Breast epithelium (tissue), 4 donors: ENCODE data around the gene FAM170B. TPM values are rescaled to one million over a fixed set of nuclear protein-coding genes. Genes with fewer than 3 reads are reported as not detected.

Source experiments
- DNase-seq, 2 donors: peaks; one replicate each; pipeline ENCODE4 v3.0.0-alpha.2; 2019; ENCODE audit warnings: low spot score in 2 of 2
- H3K27ac ChIP-seq, 2 donors: fragments of 200-600 bp; sonication (generic) in 1 of 2; one replicate each; pipeline ENCODE4 v1.5.1; 2016 to 2019; ENCODE audit warnings: mild to moderate bottlenecking in 1 of 2
- H3K27me3 ChIP-seq, 2 donors: fragments of 200-600 bp; sonication (generic) in 1 of 2; one replicate each; pipeline versions ENCODE4 v1.5.1 to v1.6.0; 2017 to 2019; ENCODE audit warnings: control low read depth in 1 of 2, mild to moderate bottlenecking in 1 of 2
- H3K36me3 ChIP-seq: fragments of 200-600 bp; one replicate; pipeline ENCODE4 v1.5.1; 2019
- H3K4me1 ChIP-seq, 2 donors: fragments of 200-600 bp; sonication (generic); one replicate each; pipeline ENCODE4 v1.5.1; 2016 to 2019; ENCODE audit warnings: control low read depth in 1 of 2
- H3K4me3 ChIP-seq, 3 donors: fragments of 200-600 bp; sonication (generic); 1 replicate in 2 of 3; 2 replicates in 1 of 3; pipeline ENCODE4 v1.5.1; 2016 to 2019; ENCODE audit warnings: mild to moderate bottlenecking in 3 of 3, moderate library complexity in 2 of 3
- H3K9me3 ChIP-seq, 2 donors: fragments of 200-600 bp; sonication (generic) in 1 of 2; one replicate each; pipeline ENCODE4 v1.5.1; 2016 to 2019; ENCODE audit warnings: control low read depth in 1 of 2
- CTCF ChIP-seq, 3 donors: fragments of 450-650 bp; IDR thresholded peaks; one replicate each; pipeline ENCODE4 v1.5.1; 2016 to 2017; ENCODE audit warnings: antibody characterized with exemption in 3 of 3, mild to moderate bottlenecking in 3 of 3, moderate library complexity in 3 of 3
- POLR2A ChIP-seq: fragments of 450-650 bp; IDR thresholded peaks from one replicate; pipeline ENCODE4 v1.6.1; 2016; ENCODE audit warnings: antibody characterized with exemption, mild to moderate bottlenecking, moderate library complexity
- POLR2AphosphoS5 ChIP-seq, 3 donors: sonication (generic); formaldehyde crosslinking; IDR thresholded peaks; one replicate each; pipeline ENCODE4 v1.6.1; 2017; ENCODE audit warnings: antibody characterized with exemption in 3 of 3
- intact Hi-C: fragments of 100-400 bp; cut with DNase I; formaldehyde crosslinking; loops from one replicate; pipeline ENCODE4 v1.15.1; 2023; ENCODE audit warnings: low total_unique reads
- total RNA-seq, 3 donors: library from RNA; depleted of rRNA; stranded (reverse); fragments of >200 nt; gene quantifications; one replicate each; pipeline ENCODE4 v1.1.0, GENCODE V29; 2016

Gene FAM170B
- total RNA-seq, 3 donors from 2014 or later: not detected

- Histone ChIP-seq H3K4me1 (no peaks in the 10 kb centered on the region), H3K36me3 (no peaks in the 10 kb centered on the region), H3K27me3 (no peaks in the 10 kb centered on the region), H3K4me3 (no peak overlapping the region), H3K9me3 (no peaks in the 10 kb centered on the region), H3K27ac (no peak overlapping the region)
- no peak for DNase-seq
- intact Hi-C loops: loop anchor here (5.0 kb wide), 1 partner anchor 716 kb away; no protein-coding TSS in a partner anchor
- TF ChIP-seq CTCF (IDR thresholded peaks at IDR 0.05): no peak
- TF ChIP-seq POLR2AphosphoS5 (IDR thresholded peaks at IDR 0.05): no peak
- no peak for TF ChIP-seq POLR2A
These were observed 24.6 kb upstream of the FAM170B start for GRCh38 chr10:49158404-49158803.

GRCh38 chr10:49157229-49157628 is 23.4 kb upstream of the FAM170B start:
- Histone ChIP-seq H3K36me3 (no peaks in the 10 kb centered on the region), H3K9me3 (no peaks in the 10 kb centered on the region), H3K4me1 (no peaks in the 10 kb centered on the region), H3K27me3 (no peaks in the 10 kb centered on the region), H3K27ac (no peak overlapping the region), H3K4me3 (no peak overlapping the region)
- intact Hi-C loops: loop anchor here (5.0 kb wide), 1 partner anchor 715 kb away; no protein-coding TSS in a partner anchor
- no peak for DNase-seq
- TF ChIP-seq CTCF (IDR thresholded peaks at IDR 0.05) (no peak), POLR2AphosphoS5 (IDR thresholded peaks at IDR 0.05) (no peak), POLR2A (no peak)

GRCh38 chr10:49154641-49155040 is 20.8 kb upstream of the FAM170B start:
- Histone ChIP-seq H3K9me3 (no peaks in the 10 kb centered on the region), H3K27ac (no peak overlapping the region), H3K4me3 (no peak overlapping the region), H3K36me3 (no peaks in the 10 kb centered on the region), H3K27me3 (no peaks in the 10 kb centered on the region), H3K4me1 (no peaks in the 10 kb centered on the region)
- TF ChIP-seq POLR2A (no peak), CTCF (IDR thresholded peaks at IDR 0.05) (no peak), POLR2AphosphoS5 (IDR thresholded peaks at IDR 0.05) (no peak)
- DNase-seq: no peak
- intact Hi-C loops: loop anchor here (5.0 kb wide), 1 partner anchor 712 kb away; no protein-coding TSS in a partner anchor

GRCh38 chr10:49153971-49154370 is 20.1 kb upstream of the FAM170B start:
- H3K9me3 ChIP-seq: no peaks in the 10 kb centered on the region
- H3K4me1 ChIP-seq: no peaks in the 10 kb centered on the region
- intact Hi-C loops: no loop called here
- no peak for DNase-seq
- no peaks in the 10 kb centered on the region for H3K27me3 ChIP-seq
- no peak overlapping the region for H3K27ac ChIP-seq
- no peak for TF ChIP-seq CTCF (IDR thresholded peaks at IDR 0.05)
- TF ChIP-seq POLR2A: no peak
- no peak for TF ChIP-seq POLR2AphosphoS5 (IDR thresholded peaks at IDR 0.05)
- H3K36me3 ChIP-seq: no peaks in the 10 kb centered on the region
- H3K4me3 ChIP-seq: no peak overlapping the region

- intact Hi-C loops: no loop called here
- H3K4me1 ChIP-seq: no peaks in the 10 kb centered on the region
- no peaks in the 10 kb centered on the region for H3K27me3 ChIP-seq
- TF ChIP-seq CTCF (IDR thresholded peaks at IDR 0.05) (no peak), POLR2A (no peak), POLR2AphosphoS5 (IDR thresholded peaks at IDR 0.05) (no peak)
- H3K9me3 ChIP-seq: peaks cover 0 to 2% of the 10 kb centered on the region in 2 donors
- H3K36me3 ChIP-seq: no peaks in the 10 kb centered on the region
- no peak overlapping the region for H3K4me3 ChIP-seq
- DNase-seq: no peak
- no peak overlapping the region for H3K27ac ChIP-seq
These were observed 19.3 kb upstream of the FAM170B start for GRCh38 chr10:49153115-49153514.
